Uterus (tissue), 2 donors: ENCODE data around the gene KLF13.

Experiments used
- CTCF ChIP-seq, 4 experiments: fragments of 200-600 bp in 2 of 4; fragments of 450-650 bp in 2 of 4; sonication (generic) in 2 of 4; IDR thresholded peaks; one replicate each; pipeline ENCODE4 v1.5.1; 2016 to 2019; ENCODE audit warnings: antibody characterized with exemption in 4 of 4, mild to moderate bottlenecking in 2 of 4, moderate library complexity in 1 of 4
- POLR2A ChIP-seq, 2 donors: fragments of 450-650 bp; IDR thresholded peaks; one replicate each; pipeline ENCODE4 v1.6.1; 2016; ENCODE audit warnings: antibody characterized with exemption in 2 of 2, mild to moderate bottlenecking in 1 of 2, moderate library complexity in 1 of 2

GRCh38 chr15:31330836-31331235 is 4.2 kb downstream of the KLF13 start:
- no peak for TF ChIP-seq CTCF (IDR thresholded peaks at IDR 0.05)
- TF ChIP-seq POLR2A (IDR thresholded peaks at IDR 0.05) = no peak
